Measurements from ENCODE around the gene RHEX. TPM values are rescaled to one million over a fixed set of nuclear protein-coding genes. Genes with fewer than 3 reads are reported as not detected.

RHEX gene
- polyA plus RNA-seq, 1 of the 3 experiments (the other 2 are of a cell fraction) = not detected

DNA sequence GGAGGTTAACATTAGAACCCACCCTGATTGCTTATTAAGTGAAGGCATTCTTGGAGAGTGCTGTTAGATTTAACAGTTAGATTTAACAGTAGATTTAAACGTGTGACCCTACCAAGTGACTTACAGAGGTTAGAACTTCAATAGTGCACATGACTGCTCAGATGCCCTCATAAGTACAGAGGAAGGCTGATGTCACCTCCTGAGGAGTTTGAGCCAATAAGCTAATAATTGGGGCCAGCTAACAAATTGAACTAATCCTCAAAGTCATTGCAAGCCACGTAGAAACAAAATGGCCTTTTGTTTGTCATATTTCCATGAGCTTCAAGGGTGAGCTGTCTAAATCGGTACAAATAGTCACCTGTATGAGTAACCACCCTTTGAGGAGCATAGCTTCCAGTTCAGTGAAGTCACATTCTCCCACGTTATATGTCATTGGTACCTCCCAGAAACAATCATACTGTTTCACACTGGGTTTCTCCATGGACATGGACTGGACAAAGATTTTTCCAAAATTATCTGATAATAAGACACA lies 52.6 kb downstream of the RHEX start (continued):
- TF ChIP-seq, protein P1, sequence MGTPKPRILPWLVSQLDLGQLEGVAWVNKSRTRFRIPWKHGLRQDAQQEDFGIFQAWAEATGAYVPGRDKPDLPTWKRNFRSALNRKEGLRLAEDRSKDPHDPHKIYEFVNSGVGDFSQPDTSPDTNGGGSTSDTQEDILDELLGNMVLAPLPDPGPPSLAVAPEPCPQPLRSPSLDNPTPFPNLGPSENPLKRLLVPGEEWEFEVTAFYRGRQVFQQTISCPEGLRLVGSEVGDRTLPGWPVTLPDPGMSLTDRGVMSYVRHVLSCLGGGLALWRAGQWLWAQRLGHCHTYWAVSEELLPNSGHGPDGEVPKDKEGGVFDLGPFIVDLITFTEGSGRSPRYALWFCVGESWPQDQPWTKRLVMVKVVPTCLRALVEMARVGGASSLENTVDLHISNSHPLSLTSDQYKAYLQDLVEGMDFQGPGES (IDR thresholded peaks at IDR 0.05; ENCODE audit: low read depth, low read length) = no peak
- TF ChIP-seq, protein P2, sequence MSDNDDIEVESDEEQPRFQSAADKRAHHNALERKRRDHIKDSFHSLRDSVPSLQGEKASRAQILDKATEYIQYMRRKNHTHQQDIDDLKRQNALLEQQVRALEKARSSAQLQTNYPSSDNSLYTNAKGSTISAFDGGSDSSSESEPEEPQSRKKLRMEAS (IDR thresholded peaks at IDR 0.05; ENCODE audit: low read depth) = no peak
- TF ChIP-seq FOSL2 (IDR thresholded peaks at IDR 0.05; ENCODE audit: borderline replicate concordance, low read depth) (no peak), FOXJ3 (CRISPR knock-in tag; IDR thresholded peaks at IDR 0.05) (no peak)
- TF ChIP-seq, protein P3, sequence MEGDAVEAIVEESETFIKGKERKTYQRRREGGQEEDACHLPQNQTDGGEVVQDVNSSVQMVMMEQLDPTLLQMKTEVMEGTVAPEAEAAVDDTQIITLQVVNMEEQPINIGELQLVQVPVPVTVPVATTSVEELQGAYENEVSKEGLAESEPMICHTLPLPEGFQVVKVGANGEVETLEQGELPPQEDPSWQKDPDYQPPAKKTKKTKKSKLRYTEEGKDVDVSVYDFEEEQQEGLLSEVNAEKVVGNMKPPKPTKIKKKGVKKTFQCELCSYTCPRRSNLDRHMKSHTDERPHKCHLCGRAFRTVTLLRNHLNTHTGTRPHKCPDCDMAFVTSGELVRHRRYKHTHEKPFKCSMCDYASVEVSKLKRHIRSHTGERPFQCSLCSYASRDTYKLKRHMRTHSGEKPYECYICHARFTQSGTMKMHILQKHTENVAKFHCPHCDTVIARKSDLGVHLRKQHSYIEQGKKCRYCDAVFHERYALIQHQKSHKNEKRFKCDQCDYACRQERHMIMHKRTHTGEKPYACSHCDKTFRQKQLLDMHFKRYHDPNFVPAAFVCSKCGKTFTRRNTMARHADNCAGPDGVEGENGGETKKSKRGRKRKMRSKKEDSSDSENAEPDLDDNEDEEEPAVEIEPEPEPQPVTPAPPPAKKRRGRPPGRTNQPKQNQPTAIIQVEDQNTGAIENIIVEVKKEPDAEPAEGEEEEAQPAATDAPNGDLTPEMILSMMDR (IDR thresholded peaks at IDR 0.05) = no peak

DNA sequence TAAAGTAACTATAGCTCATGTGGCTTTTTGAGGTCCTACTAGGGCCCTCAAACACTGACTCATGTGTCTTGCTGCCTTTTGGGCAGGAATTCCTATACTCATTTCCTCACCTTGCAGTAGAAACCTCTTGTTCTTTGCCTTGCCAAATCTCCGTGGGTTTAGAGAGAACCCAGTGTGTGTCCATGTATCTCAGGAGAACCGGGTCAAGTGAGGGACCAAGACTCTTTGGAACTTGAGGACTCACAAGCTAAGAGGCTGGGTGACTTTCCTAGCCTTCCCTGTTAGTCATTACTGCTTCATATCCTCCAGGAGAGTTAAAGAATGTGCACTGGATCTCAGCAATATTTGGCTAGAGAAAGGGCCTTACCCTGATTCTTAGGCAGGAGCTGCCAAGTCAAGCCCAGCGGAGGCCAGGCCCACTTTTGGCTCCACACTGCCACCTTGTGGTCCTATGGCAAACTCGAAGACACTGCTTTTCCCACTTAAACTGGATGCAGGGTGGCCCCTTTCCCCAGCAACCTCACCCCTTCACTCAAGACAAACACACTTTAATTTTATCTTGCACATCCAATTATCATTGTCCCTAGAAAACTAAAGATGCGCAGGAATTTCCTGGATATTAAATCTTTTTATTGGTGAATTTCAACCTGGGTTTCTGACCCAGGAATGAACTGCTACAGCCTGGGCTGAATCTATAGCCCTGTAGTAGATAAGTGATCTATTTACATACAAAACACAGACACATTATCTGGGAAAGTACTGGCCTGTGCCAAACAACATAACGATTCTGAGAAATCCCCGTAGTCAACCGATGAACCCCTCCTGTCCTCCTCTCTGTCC lies 53.6 kb downstream of the RHEX start:
- TF ChIP-seq, protein P3 (IDR thresholded peaks at IDR 0.05) = peak; percentile 90
- TF ChIP-seq ELF1 (IDR thresholded peaks at IDR 0.05) = no peak
- peak; percentile 92 for TF ChIP-seq RAD21 (IDR thresholded peaks at IDR 0.05; ENCODE audit: low read length)
- no peak for TF ChIP-seq EZH2phosphoT487 (IDR thresholded peaks at IDR 0.05; ENCODE audit: borderline replicate concordance, low read depth)
- TF ChIP-seq MEF2A (IDR thresholded peaks at IDR 0.05; ENCODE audit: borderline replicate concordance, low read depth) = no peak
- TF ChIP-seq, protein P1 (IDR thresholded peaks at IDR 0.05; ENCODE audit: low read depth, low read length) = no peak
- TF ChIP-seq SMC3 (IDR thresholded peaks at IDR 0.05; ENCODE audit: low read depth, low read length) = peak; percentile 96
- no peak for TF ChIP-seq POLR2AphosphoS5 (IDR thresholded peaks at IDR 0.05; ENCODE audit: low read depth, low read length)
- no peak for TF ChIP-seq CHD2 (IDR thresholded peaks at IDR 0.05; ENCODE audit: low read length, partially characterized antibody)
- TF ChIP-seq, protein P4, sequence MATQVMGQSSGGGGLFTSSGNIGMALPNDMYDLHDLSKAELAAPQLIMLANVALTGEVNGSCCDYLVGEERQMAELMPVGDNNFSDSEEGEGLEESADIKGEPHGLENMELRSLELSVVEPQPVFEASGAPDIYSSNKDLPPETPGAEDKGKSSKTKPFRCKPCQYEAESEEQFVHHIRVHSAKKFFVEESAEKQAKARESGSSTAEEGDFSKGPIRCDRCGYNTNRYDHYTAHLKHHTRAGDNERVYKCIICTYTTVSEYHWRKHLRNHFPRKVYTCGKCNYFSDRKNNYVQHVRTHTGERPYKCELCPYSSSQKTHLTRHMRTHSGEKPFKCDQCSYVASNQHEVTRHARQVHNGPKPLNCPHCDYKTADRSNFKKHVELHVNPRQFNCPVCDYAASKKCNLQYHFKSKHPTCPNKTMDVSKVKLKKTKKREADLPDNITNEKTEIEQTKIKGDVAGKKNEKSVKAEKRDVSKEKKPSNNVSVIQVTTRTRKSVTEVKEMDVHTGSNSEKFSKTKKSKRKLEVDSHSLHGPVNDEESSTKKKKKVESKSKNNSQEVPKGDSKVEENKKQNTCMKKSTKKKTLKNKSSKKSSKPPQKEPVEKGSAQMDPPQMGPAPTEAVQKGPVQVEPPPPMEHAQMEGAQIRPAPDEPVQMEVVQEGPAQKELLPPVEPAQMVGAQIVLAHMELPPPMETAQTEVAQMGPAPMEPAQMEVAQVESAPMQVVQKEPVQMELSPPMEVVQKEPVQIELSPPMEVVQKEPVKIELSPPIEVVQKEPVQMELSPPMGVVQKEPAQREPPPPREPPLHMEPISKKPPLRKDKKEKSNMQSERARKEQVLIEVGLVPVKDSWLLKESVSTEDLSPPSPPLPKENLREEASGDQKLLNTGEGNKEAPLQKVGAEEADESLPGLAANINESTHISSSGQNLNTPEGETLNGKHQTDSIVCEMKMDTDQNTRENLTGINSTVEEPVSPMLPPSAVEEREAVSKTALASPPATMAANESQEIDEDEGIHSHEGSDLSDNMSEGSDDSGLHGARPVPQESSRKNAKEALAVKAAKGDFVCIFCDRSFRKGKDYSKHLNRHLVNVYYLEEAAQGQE (IDR thresholded peaks at IDR 0.05; ENCODE audit: low read depth, low read length) = no peak
- ChIA-PET POLR2A (no interaction called here), CTCF (interaction anchor here (0.5 to 13.9 kb wide), 42 partner anchors 9 to 449 kb away, joined by 3 to 248 read pairs (median 4); partner anchors contain the start of genes AVPR1B, CTSE and RAB7B)
- DNase-seq = peak; percentile 84
- H3K36me3 ChIP-seq (replicated peaks in 1 of 2; ENCODE audit: control insufficient read depth in 1 of 2, insufficient read depth in 2 of 2, low read length in 1 of 2) = no peaks in the 10 kb centered on the region
- H3K9me3 ChIP-seq = no peaks in the 10 kb centered on the region
- H3K79me2 ChIP-seq (ENCODE audit: insufficient read depth) = no peaks in the 10 kb centered on the region
- 56% methylated on average over 6 of the region's 8 CpGs for WGBS (ENCODE audit: low lambda C conversion rate)
- H3K4me2 ChIP-seq = no peak overlapping the region
- H3K27me3 ChIP-seq (ENCODE audit: insufficient read depth) = peaks cover 11% of the 10 kb centered on the region; the same call in 1 of the 2 replicates
- no peak overlapping the region for H2AFZ ChIP-seq (ENCODE audit: low read depth)
- H3K4me1 ChIP-seq (ENCODE audit: control insufficient read depth in 1 of 2, insufficient read depth in 2 of 2, low read depth in 1 of 2, low read length in 1 of 2) = no peaks in the 10 kb centered on the region
- no peaks in the 10 kb centered on the region for H4K20me1 ChIP-seq (ENCODE audit: insufficient read depth)
- H3K9ac ChIP-seq = no peak overlapping the region
- no peak overlapping the region for H3K27ac ChIP-seq (ENCODE audit: low read depth in 2 of 2, low read length in 1 of 2)
- no peak overlapping the region; a peak in 1 of 4 replicates for H3K4me3 ChIP-seq (ENCODE audit: low read depth in 2 of 2, low read length in 1 of 2)
- H3K9me2 ChIP-seq = no peaks in the 10 kb centered on the region
- H3F3A ChIP-seq (replicated peaks; ENCODE audit: insufficient read depth) = no peaks in the 10 kb centered on the region

Measured in SK-N-SH (cell line).